WTC11 (cell line): ENCODE data around the gene LSM3. TPM values are rescaled to one million over a fixed set of nuclear protein-coding genes. Genes with fewer than 3 reads are reported as not detected.

ENCODE experiments used
- ATAC-seq: fragments of 200-7000 bp; cut with Tn5 transposase; 2 replicates; pipeline ENCODE4 v1.10.0; 2021; ENCODE audit warnings: mild to moderate bottlenecking, moderate library complexity
- CTCF ChIA-PET: fragments of 300-600 bp; sonication (Branson Sonifier 250); formaldehyde crosslinking; loops from one replicate; lab custom pipeline; 2021; ENCODE audit warnings: antibody characterized with exemption; lab: Charles Lee
- POLR2A ChIA-PET: fragments of 350-600 bp; sonication (Branson Sonifier 250); formaldehyde crosslinking; loops from one replicate; lab custom pipeline; 2021; ENCODE audit warnings: antibody characterized with exemption; lab: Charles Lee
- DNase-seq: peaks from one replicate; pipeline ENCODE4 v3.0.0; 2021; ENCODE audit warnings: low spot score
- H3K27ac Mint-ChIP-seq: 2 replicates; pipeline ENCODE4 v1.8.0; 2021; ENCODE audit warnings: mixed read lengths
- H3K27me3 Mint-ChIP-seq: 2 replicates; pipeline ENCODE4 v1.8.0; 2021; ENCODE audit warnings: low read depth, mild to moderate bottlenecking, moderate library complexity, mixed read lengths
- H3K36me3 Mint-ChIP-seq: 2 replicates; pipeline ENCODE4 v1.8.0; 2021; ENCODE audit warnings: mixed read lengths
- H3K4me1 Mint-ChIP-seq: 2 replicates; pipeline ENCODE4 v1.8.0; 2022; ENCODE audit warnings: mixed read lengths
- H3K4me3 Mint-ChIP-seq: 2 replicates; pipeline ENCODE4 v1.8.0; 2021; ENCODE audit warnings: mild to moderate bottlenecking, moderate library complexity, mixed read lengths
- H3K9me3 Mint-ChIP-seq: 2 replicates; pipeline ENCODE4 v1.8.0; 2021; ENCODE audit warnings: mixed read lengths
- ARID4B ChIP-seq: sonication (generic); formaldehyde crosslinking; IDR thresholded peaks from 2 replicates; pipeline ENCODE4 v1.8.0; 2023; ENCODE audit warnings: missing genetic modification reagents, mild to moderate bottlenecking, borderline replicate concordance
- ATF6 ChIP-seq: sonication (generic); formaldehyde crosslinking; IDR thresholded peaks from 2 replicates; pipeline ENCODE4 v1.8.1; 2023; ENCODE audit warnings: mild to moderate bottlenecking, missing genetic modification reagents
- E2F5 ChIP-seq: sonication (generic); formaldehyde crosslinking; IDR thresholded peaks from 2 replicates; pipeline ENCODE4 v1.8.1; 2022; ENCODE audit warnings: mild to moderate bottlenecking, moderate library complexity, missing genetic modification reagents
- EMX1 ChIP-seq: fragments of 250-450 bp; sonication (Bioruptor Pico); IDR thresholded peaks from 2 replicates; pipeline ENCODE4 v1.8.0; 2021; ENCODE audit warnings: mild to moderate bottlenecking
- GABPB1 ChIP-seq: sonication (generic); formaldehyde crosslinking; IDR thresholded peaks from 2 replicates; pipeline ENCODE4 v1.8.1; 2023; ENCODE audit warnings: mild to moderate bottlenecking, missing genetic modification reagents
- GTF2I ChIP-seq: fragments of 250-450 bp; sonication (Bioruptor Pico); conservative IDR thresholded peaks from 2 replicates; pipeline ENCODE4 v1.4.0; 2021; ENCODE audit warnings: mild to moderate bottlenecking
- IRF2 ChIP-seq: sonication (generic); formaldehyde crosslinking; IDR thresholded peaks from 2 replicates; pipeline ENCODE4 v1.8.0; 2022; ENCODE audit warnings: low read depth, missing genetic modification reagents, borderline replicate concordance
- KAT7 ChIP-seq: sonication (generic); formaldehyde crosslinking; IDR thresholded peaks from 2 replicates; pipeline ENCODE4 v1.8.1; 2023; ENCODE audit warnings: missing genetic modification reagents, mild to moderate bottlenecking, borderline replicate concordance
- NFATC4 ChIP-seq: fragments of 250-450 bp; sonication (Bioruptor Pico); IDR thresholded peaks from 2 replicates; pipeline ENCODE4 v1.9.0; 2021; ENCODE audit warnings: mild to moderate bottlenecking
- NR2C2 ChIP-seq: sonication (generic); formaldehyde crosslinking; IDR thresholded peaks from 2 replicates; pipeline ENCODE4 v1.8.0; 2022; ENCODE audit warnings: mild to moderate bottlenecking, missing genetic modification reagents
- NR3C1 ChIP-seq: sonication (generic); formaldehyde crosslinking; conservative IDR thresholded peaks from 2 replicates; pipeline ENCODE4 v1.8.1; 2023; ENCODE audit warnings: low read depth, mild to moderate bottlenecking, missing genetic modification reagents
- OVOL2 ChIP-seq: fragments of 250-450 bp; sonication (Bioruptor Pico); IDR thresholded peaks from 2 replicates; pipeline ENCODE4 v1.9.0; 2021; ENCODE audit warnings: mild to moderate bottlenecking, borderline replicate concordance
- PRRX2 ChIP-seq: fragments of 250-450 bp; sonication (Bioruptor Pico); IDR thresholded peaks from 2 replicates; pipeline ENCODE4 v1.8.0; 2021; ENCODE audit warnings: mild to moderate bottlenecking
- RELA ChIP-seq: sonication (generic); formaldehyde crosslinking; IDR thresholded peaks from 2 replicates; pipeline ENCODE4 v1.8.1; 2022; ENCODE audit warnings: missing genetic modification reagents, mild to moderate bottlenecking, borderline replicate concordance
- SMAD4 ChIP-seq: sonication (generic); formaldehyde crosslinking; IDR thresholded peaks from 2 replicates; pipeline ENCODE4 v1.8.0; 2022; ENCODE audit warnings: mild to moderate bottlenecking, missing genetic modification reagents
- ZBTB43 ChIP-seq: sonication (generic); formaldehyde crosslinking; IDR thresholded peaks from 2 replicates; pipeline ENCODE4 v1.8.1; 2023; ENCODE audit warnings: mild to moderate bottlenecking, missing genetic modification reagents
- ZNF121 ChIP-seq: sonication (generic); formaldehyde crosslinking; IDR thresholded peaks from 2 replicates; pipeline ENCODE4 v1.8.0; 2023; ENCODE audit warnings: missing genetic modification reagents
- ZNF263 ChIP-seq: sonication (generic); formaldehyde crosslinking; IDR thresholded peaks from 2 replicates; pipeline ENCODE4 v1.8.1; 2022; ENCODE audit warnings: low read depth, mild to moderate bottlenecking, moderate library complexity, missing genetic modification reagents
- ZNF317 ChIP-seq: sonication (generic); formaldehyde crosslinking; IDR thresholded peaks from 2 replicates; pipeline ENCODE4 v1.8.1; 2023; ENCODE audit warnings: low read depth, mild to moderate bottlenecking, moderate library complexity, missing genetic modification reagents, borderline replicate concordance
- ZNF532 ChIP-seq: fragments of 250-450 bp; sonication (Bioruptor Pico); IDR thresholded peaks from 2 replicates; pipeline ENCODE4 v1.9.0; 2021; ENCODE audit warnings: mild to moderate bottlenecking, borderline replicate concordance
- total RNA-seq: library from RNA; stranded (reverse); gene quantifications from 3 replicates; pipeline ENCODE4 v1.2.3, GENCODE V29; 2021

LSM3 gene
- total RNA-seq, 1 experiment from 2014 or later: 21.4 TPM

GRCh38 chr3:14169435-14169834 lies 9.2 kb upstream of the LSM3 start:
- ATAC-seq (no peak), DNase-seq (no peak)
- H3K4me3 Mint-ChIP-seq: no peak overlapping the region
- no peak overlapping the region for H3K27ac Mint-ChIP-seq
- H3K4me1 Mint-ChIP-seq: no peaks in the 10 kb centered on the region
- ChIA-PET POLR2A (no interaction called here), CTCF (no interaction called here)
- H3K36me3 Mint-ChIP-seq: peaks cover 71% of the 10 kb centered on the region
- no peaks in the 10 kb centered on the region for H3K27me3 Mint-ChIP-seq
- H3K9me3 Mint-ChIP-seq: no peaks in the 10 kb centered on the region
- TF ChIP-seq ZNF532 (CRISPR knock-in tag): no peak
- TF ChIP-seq NR2C2 (CRISPR knock-in tag): no peak
- TF ChIP-seq OVOL2 (CRISPR knock-in tag): no peak
- TF ChIP-seq IRF2 (CRISPR knock-in tag): no peak

- no peak overlapping the region for H3K27ac Mint-ChIP-seq
- ATAC-seq: no peak
- no peaks in the 10 kb centered on the region for H3K9me3 Mint-ChIP-seq
- DNase-seq: no peak
- H3K27me3 Mint-ChIP-seq: no peaks in the 10 kb centered on the region
- ChIA-PET CTCF (no interaction called here), POLR2A (no interaction called here)
- peaks cover 67% of the 10 kb centered on the region for H3K36me3 Mint-ChIP-seq
- no peak overlapping the region for H3K4me3 Mint-ChIP-seq
- H3K4me1 Mint-ChIP-seq: no peaks in the 10 kb centered on the region
- TF ChIP-seq ZNF121 (CRISPR knock-in tag) (no peak), ZNF263 (no peak)
Measured at GRCh38 chr3:14169871-14170270, 8.7 kb upstream of the LSM3 start.

GRCh38 chr3:14170531-14171159 lies 8.0 kb upstream of the LSM3 start:
- DNase-seq (no peak), ATAC-seq (no peak)
- ChIA-PET CTCF (no interaction called here), POLR2A (no interaction called here)
- no peak overlapping the region for H3K27ac Mint-ChIP-seq
- peaks cover 59% of the 10 kb centered on the region for H3K36me3 Mint-ChIP-seq
- no peak overlapping the region for H3K4me3 Mint-ChIP-seq
- H3K9me3 Mint-ChIP-seq: no peaks in the 10 kb centered on the region
- 0 out of 2 replicates have a peak, but pooled peaks cover 3% of the 10 kb centered on the region for H3K4me1 Mint-ChIP-seq
- no peaks in the 10 kb centered on the region for H3K27me3 Mint-ChIP-seq
- TF ChIP-seq ZBTB43 (CRISPR knock-in tag): no peak
- TF ChIP-seq OVOL2 (CRISPR knock-in tag): no peak
- no peak for TF ChIP-seq RELA (CRISPR knock-in tag)
- no peak for TF ChIP-seq ATF6 (CRISPR knock-in tag)
- no peak for TF ChIP-seq NR3C1 (CRISPR knock-in tag)
- TF ChIP-seq PRRX2 (CRISPR knock-in tag): no peak
- TF ChIP-seq ARID4B (CRISPR knock-in tag): no peak
- TF ChIP-seq GABPB1: no peak
- TF ChIP-seq ZNF317 (CRISPR knock-in tag): no peak
- no peak for TF ChIP-seq GTF2I
- TF ChIP-seq EMX1 (CRISPR knock-in tag): no peak
- TF ChIP-seq ZNF121 (CRISPR knock-in tag): no peak
- TF ChIP-seq NFATC4 (CRISPR knock-in tag): no peak
- TF ChIP-seq E2F5 (CRISPR knock-in tag): no peak
- no peak for TF ChIP-seq KAT7
- TF ChIP-seq SMAD4: no peak
